C4-2B (cell line): ENCODE results near the gene SMIM27.

Experiments used
- H3K27ac ChIP-seq: fragments of 450-650 bp; 2 replicates; pipeline ENCODE4 v1.5.1; 2017
- ZFX ChIP-seq: fragments of 450-650 bp; IDR thresholded peaks from 2 replicates; pipeline ENCODE4 v1.6.1; 2017
- TF ChIP-seq, protein P1 (sequence below): fragments of 450-650 bp; conservative IDR thresholded peaks from 2 replicates; pipeline ENCODE4 v1.5.1; 2017; ENCODE audit warnings: mild to moderate bottlenecking

SMIM27 gene, protein sequence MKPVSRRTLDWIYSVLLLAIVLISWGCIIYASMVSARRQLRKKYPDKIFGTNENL

DNA sequence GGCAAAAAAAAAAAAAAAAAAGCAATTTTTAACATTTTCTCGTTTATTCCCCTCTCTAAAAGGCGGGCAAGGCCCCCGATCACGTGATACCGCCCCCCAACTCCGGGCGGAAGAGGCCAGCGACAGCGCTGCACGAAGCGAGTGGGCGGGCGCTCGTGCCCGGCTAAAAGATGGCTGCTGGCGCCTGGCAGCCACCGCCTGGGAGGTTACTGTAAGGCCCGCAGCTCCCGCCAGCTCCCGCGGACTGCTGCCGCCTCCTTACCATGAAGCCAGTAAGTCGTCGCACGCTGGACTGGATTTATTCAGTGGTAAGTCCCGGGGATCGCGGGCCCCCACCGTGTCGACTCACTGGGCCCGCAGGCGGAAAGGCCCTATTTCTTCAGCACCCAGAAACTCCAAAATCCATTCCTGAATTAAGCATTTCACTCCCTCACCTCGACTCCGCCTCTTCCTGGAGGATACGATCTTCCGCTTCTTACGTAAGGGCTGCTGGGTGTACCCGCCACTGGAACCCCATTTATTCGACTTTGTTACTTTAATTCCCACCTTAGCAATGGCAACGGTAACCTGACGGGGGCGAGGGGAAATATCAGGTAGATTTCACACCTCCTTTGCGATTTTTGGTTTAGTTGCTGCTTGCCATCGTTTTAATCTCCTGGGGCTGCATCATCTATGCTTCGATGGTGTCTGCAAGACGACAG lies at the start of gene SMIM27, which contains the start of gene TOPORS:
Gene SMIM27, plus strand, starts transcription at position 156 of the 701 bp plus-strand sequence. Its CDS starts 108 bp downstream, at position 264.
Gene TOPORS, minus strand, starts transcription at position 415 of the 701 bp plus-strand sequence. Its CDS starts 150 bp downstream, at position 265.
- peak within 1 kb of the TSS; percentile 83 for H3K27ac ChIP-seq
- peak; percentile 93 for TF ChIP-seq ZFX
- TF ChIP-seq, protein P1, sequence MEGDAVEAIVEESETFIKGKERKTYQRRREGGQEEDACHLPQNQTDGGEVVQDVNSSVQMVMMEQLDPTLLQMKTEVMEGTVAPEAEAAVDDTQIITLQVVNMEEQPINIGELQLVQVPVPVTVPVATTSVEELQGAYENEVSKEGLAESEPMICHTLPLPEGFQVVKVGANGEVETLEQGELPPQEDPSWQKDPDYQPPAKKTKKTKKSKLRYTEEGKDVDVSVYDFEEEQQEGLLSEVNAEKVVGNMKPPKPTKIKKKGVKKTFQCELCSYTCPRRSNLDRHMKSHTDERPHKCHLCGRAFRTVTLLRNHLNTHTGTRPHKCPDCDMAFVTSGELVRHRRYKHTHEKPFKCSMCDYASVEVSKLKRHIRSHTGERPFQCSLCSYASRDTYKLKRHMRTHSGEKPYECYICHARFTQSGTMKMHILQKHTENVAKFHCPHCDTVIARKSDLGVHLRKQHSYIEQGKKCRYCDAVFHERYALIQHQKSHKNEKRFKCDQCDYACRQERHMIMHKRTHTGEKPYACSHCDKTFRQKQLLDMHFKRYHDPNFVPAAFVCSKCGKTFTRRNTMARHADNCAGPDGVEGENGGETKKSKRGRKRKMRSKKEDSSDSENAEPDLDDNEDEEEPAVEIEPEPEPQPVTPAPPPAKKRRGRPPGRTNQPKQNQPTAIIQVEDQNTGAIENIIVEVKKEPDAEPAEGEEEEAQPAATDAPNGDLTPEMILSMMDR: no peak

DNA sequence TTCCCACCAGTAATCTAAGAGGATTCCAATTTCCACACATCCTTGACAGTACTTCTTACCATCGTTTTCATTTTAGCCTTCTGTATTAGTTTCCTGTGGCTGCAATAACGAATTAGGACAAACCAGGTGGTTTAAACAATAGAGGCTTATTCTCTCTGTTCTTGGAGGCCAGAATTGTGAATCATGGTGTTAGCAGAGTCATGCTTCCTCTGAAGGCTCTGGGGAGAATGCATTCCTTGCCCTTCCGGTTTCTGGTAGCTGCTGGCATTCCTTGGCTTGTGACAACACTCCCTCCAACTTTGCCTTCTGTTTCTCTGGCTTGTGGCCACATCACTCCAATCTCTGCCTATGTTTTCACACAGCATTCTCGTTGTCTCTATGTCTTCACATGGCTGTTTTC lies 49.7 kb upstream of the SMIM27 start:
- no peak overlapping the region for H3K27ac ChIP-seq
- TF ChIP-seq, protein P1: no peak
- TF ChIP-seq ZFX: no peak

DNA sequence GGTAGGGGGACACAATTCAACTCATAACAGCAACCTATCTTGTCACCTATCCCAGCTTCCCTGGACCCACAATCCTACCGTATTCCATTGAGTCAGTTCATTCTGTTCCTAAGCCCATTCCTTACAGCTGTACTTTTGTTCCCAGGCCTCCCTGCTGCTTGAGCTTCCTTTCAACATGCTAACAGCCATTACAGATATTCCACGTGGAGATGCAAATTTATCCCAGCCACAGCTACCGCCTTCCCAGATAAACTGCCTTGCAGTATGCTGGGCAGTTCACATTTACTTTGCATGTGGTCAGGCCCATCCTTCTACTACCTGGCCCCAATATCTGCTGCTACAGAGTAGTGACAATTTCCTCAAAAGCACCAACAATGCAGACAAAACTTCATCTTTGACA lies 49.1 kb upstream of the SMIM27 start:
- H3K27ac ChIP-seq: no peak overlapping the region

DNA sequence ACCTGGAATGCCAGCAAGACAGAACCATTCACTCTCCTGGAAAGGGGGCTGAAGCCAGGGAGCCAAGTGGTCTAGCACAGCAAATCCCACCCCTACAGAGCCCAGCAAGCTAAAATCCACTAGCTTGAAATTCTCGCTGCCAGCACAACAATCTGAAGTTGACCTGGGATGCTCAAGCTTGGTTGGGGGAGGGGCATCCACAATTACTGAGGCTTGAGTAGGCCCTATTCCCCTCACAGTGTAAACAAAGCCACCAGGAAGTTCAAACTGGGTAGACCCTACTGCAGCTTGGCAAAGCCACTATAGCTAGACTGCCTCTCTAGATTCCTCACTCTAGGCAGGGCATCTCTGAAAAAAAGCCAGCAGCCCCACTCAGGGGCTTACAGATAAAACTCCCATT lies 43.4 kb upstream of the SMIM27 start:
- TF ChIP-seq ZFX: no peak
- TF ChIP-seq, protein P1: no peak
- no peak overlapping the region for H3K27ac ChIP-seq

More for the DNA sequence above, 49.1 kb upstream of the SMIM27 start:
- no peak for TF ChIP-seq ZFX
- TF ChIP-seq, protein P1: no peak

DNA sequence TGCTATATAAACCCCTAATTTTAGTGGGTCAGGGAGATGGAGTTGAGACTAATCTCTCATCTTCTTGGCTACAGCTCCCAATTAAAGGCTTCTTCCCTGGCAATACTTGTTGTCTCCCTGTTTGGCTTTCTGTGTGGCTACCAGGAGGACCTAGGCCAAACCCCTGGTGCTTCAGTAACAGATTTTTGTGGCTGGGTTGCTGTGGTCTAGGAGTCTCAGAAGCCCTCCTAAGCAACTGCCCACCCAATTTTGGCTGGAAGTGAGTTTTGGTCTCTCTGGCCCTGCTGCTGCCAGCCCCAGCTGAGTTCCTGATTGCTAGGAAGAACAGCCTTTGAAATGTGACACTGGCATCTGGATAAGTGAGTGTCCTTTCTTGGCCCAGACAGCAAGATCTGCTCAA lies 35.9 kb upstream of the SMIM27 start:
- no peak for TF ChIP-seq ZFX
- TF ChIP-seq, protein P1: no peak
- H3K27ac ChIP-seq: no peak overlapping the region

DNA sequence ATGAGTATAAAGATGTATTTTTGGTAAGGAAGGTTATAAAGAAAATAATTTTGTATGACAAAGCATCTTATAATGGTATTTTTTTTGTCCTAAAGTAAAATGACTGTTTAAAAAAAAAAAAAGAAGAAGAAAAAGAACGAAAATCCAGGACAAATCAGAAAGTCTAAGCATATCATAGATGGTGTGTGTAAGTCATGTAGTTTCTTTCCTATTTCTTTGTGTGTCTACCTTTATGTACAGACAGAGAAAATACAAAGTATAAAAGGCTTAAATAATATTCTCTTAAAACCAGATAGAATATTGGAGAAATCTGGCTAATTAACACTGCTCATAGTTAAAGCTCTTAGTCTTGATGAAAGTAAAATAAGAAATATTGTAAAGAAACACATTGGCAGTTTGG lies 33.9 kb upstream of the SMIM27 start:
- TF ChIP-seq ZFX: no peak
- TF ChIP-seq, protein P1: no peak
- H3K27ac ChIP-seq: no peak overlapping the region

DNA sequence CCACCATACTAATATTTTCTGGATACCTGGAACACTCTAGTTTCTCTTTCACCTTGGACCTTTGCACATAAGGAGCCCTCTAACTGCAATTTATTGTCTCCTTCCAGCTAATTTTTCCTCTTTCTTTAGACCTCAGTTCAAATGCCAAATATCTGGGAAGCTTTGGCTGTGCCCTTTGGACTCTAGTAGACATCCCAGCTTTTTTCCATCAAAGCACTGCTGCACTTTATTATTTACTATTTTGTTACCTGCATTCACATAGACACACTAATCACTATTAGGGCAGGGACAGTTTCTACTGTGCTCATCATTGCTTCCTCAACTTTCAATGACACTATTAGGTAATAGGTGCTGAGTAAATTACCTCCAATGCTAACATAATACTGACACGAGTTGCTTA lies 28.2 kb upstream of the SMIM27 start:
- no peak overlapping the region for H3K27ac ChIP-seq
- no peak for TF ChIP-seq ZFX
- TF ChIP-seq, protein P1: no peak

DNA sequence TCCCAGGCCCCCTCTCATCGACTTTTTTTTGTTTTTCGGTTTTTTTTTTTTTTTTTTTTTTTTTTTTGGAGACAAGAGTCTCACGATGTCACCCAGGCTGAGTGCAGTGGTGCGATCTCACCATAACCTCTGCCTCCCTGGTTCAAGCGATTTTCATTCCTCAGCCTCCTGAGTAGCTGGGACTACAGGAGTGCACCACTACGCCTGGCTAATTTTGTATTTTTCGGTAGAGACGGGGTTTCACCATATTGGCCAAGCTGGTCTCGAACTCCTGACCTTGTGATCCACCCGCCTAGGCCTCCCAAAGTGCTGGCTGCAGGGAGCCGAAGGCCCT lies 27.6 kb upstream of the SMIM27 start:
- peak overlapping the region; percentile 63; the same call in 1 of the 2 replicates for H3K27ac ChIP-seq
